ENCODE data around the gene ANKRD24. TPM values are rescaled to one million over a fixed set of nuclear protein-coding genes. Genes with fewer than 3 reads are reported as not detected.
A peak's percentile ranks its signal among the peaks of the same experiment; 100 is the strongest.

The ANKRD24 gene
- total RNA-seq, 2 experiments from 2014 or later: 1.7 to 4.8 TPM

DNA sequence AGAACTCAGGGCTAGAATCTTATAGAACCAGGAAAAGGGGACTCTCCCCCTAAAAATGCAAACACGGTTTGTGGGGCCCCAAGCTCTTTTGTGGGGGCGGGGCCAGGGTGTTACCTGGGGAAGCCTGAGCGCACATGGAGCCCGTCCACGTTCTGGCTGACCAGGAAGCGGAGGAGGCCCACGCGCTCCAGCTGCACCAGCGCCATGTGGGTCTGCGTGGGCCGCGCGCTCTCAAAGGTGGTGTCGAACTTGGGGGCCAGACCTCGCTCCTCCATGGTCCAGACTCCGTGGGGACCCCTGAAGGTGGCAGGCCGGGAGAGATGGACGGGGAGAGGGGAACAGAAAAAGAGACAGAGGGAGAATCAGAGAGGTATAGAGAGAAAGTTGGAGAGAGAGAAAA, 3.5 kb upstream of the ANKRD24 start:
- no peak overlapping the region for H2AFZ ChIP-seq (ENCODE audit: low read length)
- H3K4me1 ChIP-seq (ENCODE audit: insufficient read depth, low read length, poor library complexity, severe bottlenecking): peaks cover 17% of the 10 kb centered on the region
- POLR2A ChIA-PET: no interaction called here
- BruUV-seq (replicated peaks): no TSS peak
- TF ChIP-seq, protein P1, sequence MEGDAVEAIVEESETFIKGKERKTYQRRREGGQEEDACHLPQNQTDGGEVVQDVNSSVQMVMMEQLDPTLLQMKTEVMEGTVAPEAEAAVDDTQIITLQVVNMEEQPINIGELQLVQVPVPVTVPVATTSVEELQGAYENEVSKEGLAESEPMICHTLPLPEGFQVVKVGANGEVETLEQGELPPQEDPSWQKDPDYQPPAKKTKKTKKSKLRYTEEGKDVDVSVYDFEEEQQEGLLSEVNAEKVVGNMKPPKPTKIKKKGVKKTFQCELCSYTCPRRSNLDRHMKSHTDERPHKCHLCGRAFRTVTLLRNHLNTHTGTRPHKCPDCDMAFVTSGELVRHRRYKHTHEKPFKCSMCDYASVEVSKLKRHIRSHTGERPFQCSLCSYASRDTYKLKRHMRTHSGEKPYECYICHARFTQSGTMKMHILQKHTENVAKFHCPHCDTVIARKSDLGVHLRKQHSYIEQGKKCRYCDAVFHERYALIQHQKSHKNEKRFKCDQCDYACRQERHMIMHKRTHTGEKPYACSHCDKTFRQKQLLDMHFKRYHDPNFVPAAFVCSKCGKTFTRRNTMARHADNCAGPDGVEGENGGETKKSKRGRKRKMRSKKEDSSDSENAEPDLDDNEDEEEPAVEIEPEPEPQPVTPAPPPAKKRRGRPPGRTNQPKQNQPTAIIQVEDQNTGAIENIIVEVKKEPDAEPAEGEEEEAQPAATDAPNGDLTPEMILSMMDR (conservative IDR thresholded peaks at IDR 0.05; ENCODE audit: low read length): no peak
- no peak for TF ChIP-seq EZH2phosphoT487 (IDR thresholded peaks at IDR 0.05; ENCODE audit: borderline replicate concordance, low read depth, low read length)
- H3K27ac ChIP-seq (ENCODE audit: low read depth, low read length, poor library complexity, severe bottlenecking): no peak overlapping the region
- intact Hi-C loops (cut with micrococcal nuclease; ENCODE audit: unreplicated experiment): no loop called here
- H3K79me2 ChIP-seq (ENCODE audit: insufficient read depth, low read depth, low read length): peaks cover 14% of the 10 kb centered on the region; the same call in 1 of the 2 replicates
- CTCF ChIA-PET (ENCODE audit: unreplicated experiment): no interaction called here
- no peaks in the 10 kb centered on the region for H3K9me3 ChIP-seq (ENCODE audit: low read length)
- peaks cover 17% of the 10 kb centered on the region; the same call in 1 of the 2 replicates for H3K36me3 ChIP-seq (ENCODE audit: insufficient read depth, low read length)
- H3K4me2 ChIP-seq (ENCODE audit: low read length): no peak overlapping the region
- H4K20me1 ChIP-seq (ENCODE audit: insufficient read depth, low read length): no peaks in the 10 kb centered on the region
- no peak overlapping the region for H3K4me3 ChIP-seq (ENCODE audit: low read depth, low read length, poor library complexity, severe bottlenecking)
- no peaks in the 10 kb centered on the region for H3K9me2 ChIP-seq (ENCODE audit: insufficient read depth, low read length)
- DNase-seq (ENCODE audit: low spot score): no peak

- no peak overlapping the region for H2AFZ ChIP-seq (ENCODE audit: low read length)
- H3K36me3 ChIP-seq (ENCODE audit: insufficient read depth, low read length): peaks cover 17% of the 10 kb centered on the region; the same call in 1 of the 2 replicates
- H3K27ac ChIP-seq (ENCODE audit: low read depth, low read length, poor library complexity, severe bottlenecking): peak overlapping the region; percentile 76
- peak overlapping the region; percentile 88 for H3K4me3 ChIP-seq (ENCODE audit: low read depth, low read length, poor library complexity, severe bottlenecking)
- CTCF ChIA-PET (ENCODE audit: unreplicated experiment): no interaction called here
- H3K9me3 ChIP-seq (ENCODE audit: low read length): no peaks in the 10 kb centered on the region
- TF ChIP-seq, protein P1 (conservative IDR thresholded peaks at IDR 0.05; ENCODE audit: low read length): no peak
- TF ChIP-seq EZH2phosphoT487 (IDR thresholded peaks at IDR 0.05; ENCODE audit: borderline replicate concordance, low read depth, low read length): no peak
- no TSS peak for BruUV-seq (replicated peaks)
- peak; percentile 30 for DNase-seq (ENCODE audit: low spot score)
- H3K79me2 ChIP-seq (ENCODE audit: insufficient read depth, low read depth, low read length): peaks cover 14% of the 10 kb centered on the region; the same call in 1 of the 2 replicates
- intact Hi-C loops (cut with micrococcal nuclease; ENCODE audit: unreplicated experiment): loop anchor here (5.0 kb wide), 1 partner anchor 119 kb away; no protein-coding TSS in a partner anchor
- POLR2A ChIA-PET: no interaction called here
- no peaks in the 10 kb centered on the region for H3K9me2 ChIP-seq (ENCODE audit: insufficient read depth, low read length)
- peaks cover 25% of the 10 kb centered on the region for H3K4me1 ChIP-seq (ENCODE audit: insufficient read depth, low read length, poor library complexity, severe bottlenecking)
- no peaks in the 10 kb centered on the region for H4K20me1 ChIP-seq (ENCODE audit: insufficient read depth, low read length)
- peak overlapping the region; percentile 90 for H3K4me2 ChIP-seq (ENCODE audit: low read length)
These were observed 1.4 kb upstream of the ANKRD24 start for GRCh38 chr19:4181053-4181508.

- intact Hi-C loops (cut with micrococcal nuclease; ENCODE audit: unreplicated experiment): loop anchor here (2.0 to 5.0 kb wide), 3 partner anchors 63 to 197 kb away; partner anchors contain the start of gene YJU2
- POLR2A ChIA-PET: no interaction called here
- CTCF ChIA-PET (ENCODE audit: unreplicated experiment): no interaction called here
- Histone ChIP-seq H2AFZ (ENCODE audit: low read length) (no peak overlapping the region), H3K9me2 (ENCODE audit: insufficient read depth, low read length) (no peaks in the 10 kb centered on the region), H3K4me1 (ENCODE audit: insufficient read depth, low read length, poor library complexity, severe bottlenecking) (peaks cover 25% of the 10 kb centered on the region), H4K20me1 (ENCODE audit: insufficient read depth, low read length) (no peaks in the 10 kb centered on the region), H3K4me3 (ENCODE audit: low read depth, low read length, poor library complexity, severe bottlenecking) (no peak overlapping the region), H3K79me2 (ENCODE audit: insufficient read depth, low read depth, low read length) (peaks cover 14% of the 10 kb centered on the region; the same call in 1 of the 2 replicates), H3K9me3 (ENCODE audit: low read length) (no peaks in the 10 kb centered on the region), H3K27ac (ENCODE audit: low read depth, low read length, poor library complexity, severe bottlenecking) (no peak overlapping the region), H3K4me2 (ENCODE audit: low read length) (no peak overlapping the region), H3K36me3 (ENCODE audit: insufficient read depth, low read length) (peaks cover 12% of the 10 kb centered on the region; the same call in 1 of the 2 replicates)
- TF ChIP-seq, protein P1 (conservative IDR thresholded peaks at IDR 0.05; ENCODE audit: low read length): no peak
- TF ChIP-seq EZH2phosphoT487 (IDR thresholded peaks at IDR 0.05; ENCODE audit: borderline replicate concordance, low read depth, low read length): no peak
- DNase-seq (ENCODE audit: low spot score): no peak
- BruUV-seq (replicated peaks): no TSS peak
These were observed 1.7 kb downstream of the ANKRD24 start for GRCh38 chr19:4183967-4184717.

All from OCI-LY7 (cell line).